Measurements from ENCODE around the gene PGM2L1.
"Not testable (repeated sequence)": the region's sequence is repeated elsewhere in the genome, so short reads cannot be mapped to it uniquely, and the experiment has no call there.

PGM2L1 gene

DNA sequence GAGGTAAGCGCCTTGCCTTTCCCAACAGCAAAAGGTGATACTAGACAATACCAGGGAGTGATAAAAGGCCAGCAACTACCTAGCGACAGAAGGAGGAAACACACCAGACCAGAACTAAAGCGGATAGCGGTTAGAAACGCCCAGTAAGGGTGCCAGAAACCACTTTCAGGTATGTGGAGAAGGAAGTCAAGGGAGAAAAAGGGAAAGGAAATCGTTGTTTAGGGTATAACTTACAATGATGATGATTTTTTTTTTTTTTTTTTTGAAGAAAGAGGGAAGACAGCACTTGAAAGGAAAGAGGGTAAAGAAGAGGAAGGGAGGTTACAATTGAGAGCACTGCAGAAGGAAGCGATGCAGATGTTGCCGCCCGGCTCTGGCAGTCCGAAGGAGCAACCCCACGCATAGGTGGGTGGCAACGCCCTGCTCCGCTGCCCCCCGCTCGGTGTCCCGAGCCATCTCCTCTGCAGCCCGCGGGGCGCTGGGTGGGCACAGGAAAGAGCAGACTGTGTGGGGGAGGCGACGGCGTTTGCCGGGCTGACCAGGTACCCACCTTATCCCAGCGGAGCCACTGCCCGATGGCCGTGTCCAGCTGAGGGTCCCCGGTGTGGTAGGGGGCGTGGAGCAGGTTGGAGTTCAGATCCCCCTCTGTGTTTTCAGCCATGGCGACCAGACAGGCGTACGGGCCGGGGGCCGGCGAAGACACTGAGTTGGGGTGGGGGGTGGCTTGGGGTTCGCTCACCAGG lies 561 bp downstream of the PGM2L1 start:
- DNase-seq = peak; percentile 7 to 58

DNA sequence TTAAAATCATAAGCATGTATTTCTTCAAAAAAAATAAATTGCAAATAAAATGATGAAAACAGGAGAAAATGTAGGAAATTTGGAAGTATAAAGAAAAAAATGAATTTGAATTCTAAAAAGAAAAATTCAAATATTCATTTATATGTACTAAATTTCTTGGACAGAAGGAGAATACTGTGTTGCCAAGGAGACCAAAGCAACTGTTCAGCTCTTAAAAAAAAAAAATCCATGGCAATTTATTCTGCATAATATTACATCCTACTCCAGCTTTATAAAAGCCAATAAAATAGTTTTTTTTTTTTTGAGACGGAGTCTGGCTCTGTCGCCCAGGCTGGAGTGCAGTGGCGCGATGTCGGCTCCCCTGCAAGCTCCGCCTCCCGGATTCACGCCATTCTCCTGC lies 6.0 kb downstream of the PGM2L1 start:
- DNase-seq = no peak

DNA sequence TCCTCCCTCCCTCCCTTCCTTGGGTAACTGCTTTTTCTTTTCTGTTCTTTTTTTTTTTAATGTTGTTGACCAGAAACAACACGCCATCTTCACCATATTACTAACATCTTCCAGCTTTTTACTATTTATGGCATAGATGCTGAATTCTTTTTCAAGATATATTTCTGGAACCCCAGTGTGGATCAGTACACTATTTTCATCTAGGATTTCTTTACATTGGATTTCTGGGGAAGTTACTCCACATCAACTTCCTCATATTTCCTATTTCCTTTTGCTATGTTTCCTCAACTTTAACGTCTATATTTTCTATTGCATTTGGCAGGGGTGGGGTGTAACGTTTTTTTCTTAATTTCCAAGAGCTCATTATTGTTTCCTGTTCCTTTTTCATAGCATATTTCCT lies 7.0 kb downstream of the PGM2L1 start:
- DNase-seq = no peak

DNA sequence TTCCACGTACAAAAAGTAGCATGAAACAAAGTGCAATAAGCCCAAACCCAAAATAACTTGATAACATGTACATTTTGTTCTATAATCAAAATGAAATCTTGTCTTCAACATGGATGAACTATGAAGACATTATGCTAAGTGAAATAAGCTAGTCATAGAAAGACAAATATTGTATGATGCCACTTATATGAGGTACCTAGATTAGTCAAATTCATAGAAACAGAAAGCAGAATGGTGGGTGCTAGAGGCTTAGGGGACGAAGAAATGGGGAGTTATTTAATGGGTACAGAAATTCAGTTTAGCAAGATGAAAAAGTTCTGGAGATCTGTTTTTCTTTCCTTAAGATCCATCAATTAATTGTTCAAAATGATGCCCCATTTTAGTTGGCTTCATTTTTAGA lies 7.5 kb downstream of the PGM2L1 start:
- no peak for DNase-seq

DNA sequence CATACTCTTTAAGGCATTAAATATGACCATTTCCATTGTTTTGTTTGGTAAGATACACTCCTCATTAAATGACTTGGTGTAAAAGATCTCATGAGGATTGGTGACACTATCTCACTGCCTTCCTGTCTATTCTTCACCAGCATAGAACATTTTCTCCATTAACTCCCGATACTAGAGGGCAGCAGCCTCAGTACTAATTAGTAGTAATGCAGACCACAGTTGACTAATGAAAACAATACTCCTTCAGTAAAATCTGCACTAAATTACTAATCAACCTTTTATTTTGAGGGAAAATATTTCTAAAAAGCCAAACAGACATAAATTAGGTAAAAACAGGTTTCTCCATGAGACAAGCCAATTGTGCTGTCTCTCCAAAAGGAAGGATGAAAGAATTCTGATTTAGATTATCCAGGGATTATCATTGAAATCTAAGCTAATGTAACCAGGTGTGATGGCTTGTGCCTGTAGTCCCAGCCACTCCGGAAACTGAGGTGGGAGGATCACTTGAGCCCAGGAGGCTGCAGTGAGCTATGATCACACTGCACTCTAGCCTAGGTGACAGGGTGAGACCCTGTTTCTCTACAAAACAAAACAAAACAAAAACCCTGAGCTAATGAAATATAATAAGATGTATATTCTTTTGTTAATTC lies 9.4 kb downstream of the PGM2L1 start:
- peak; percentile 13 to 74 for DNase-seq

DNA sequence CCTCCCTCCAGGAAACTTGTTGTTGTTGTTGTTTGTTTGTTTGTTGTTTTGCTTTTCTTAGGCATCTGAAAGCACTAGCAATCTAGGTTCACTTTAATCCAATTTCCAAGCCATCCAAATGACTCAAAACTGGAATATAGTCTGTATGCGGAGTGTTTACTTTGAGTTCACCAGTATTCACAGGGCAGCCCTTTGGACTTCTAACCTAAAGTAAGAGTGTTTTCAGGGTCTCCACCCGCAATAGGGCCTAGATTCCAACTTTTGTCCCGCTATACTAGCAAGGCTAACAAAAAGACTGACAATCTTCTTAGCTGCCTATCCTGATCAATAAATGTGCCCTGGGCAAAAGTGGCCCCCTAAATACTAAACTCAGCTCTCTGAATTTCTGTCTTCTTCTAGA lies 13.6 kb downstream of the PGM2L1 start:
- DNase-seq = no peak

DNA sequence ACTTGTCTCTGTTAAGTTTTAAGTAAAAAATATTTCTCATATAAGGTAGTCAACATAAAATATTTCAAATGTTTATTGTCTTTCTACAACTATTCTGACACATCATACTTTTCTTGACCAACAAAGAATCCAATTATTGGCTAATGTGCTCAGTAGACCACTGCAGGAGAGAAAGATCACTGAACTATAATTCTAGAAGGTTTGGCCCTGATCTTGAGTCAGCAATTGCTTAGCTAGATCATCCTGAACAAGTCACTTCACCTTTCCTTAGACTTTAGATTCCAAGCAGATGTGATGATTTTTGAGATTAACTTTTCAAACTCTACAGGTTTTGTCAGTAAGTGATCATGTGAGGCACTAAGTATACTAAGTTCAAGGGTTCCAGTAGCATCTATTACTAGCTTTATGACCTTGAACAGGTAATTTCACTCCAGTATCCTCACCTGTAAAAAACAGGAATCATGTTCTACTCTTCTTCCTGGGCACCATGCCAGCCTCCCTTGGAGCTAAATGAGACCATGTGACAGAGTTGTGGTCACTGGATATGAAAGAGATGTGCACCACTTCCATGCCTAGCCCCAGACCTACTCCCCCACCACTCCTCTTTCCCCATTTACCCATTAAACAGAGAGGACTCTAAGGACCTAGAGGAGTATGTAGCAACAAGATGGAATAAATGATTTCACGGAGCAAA lies 17.3 kb downstream of the PGM2L1 start:
- peak; percentile 73 to 91 for DNase-seq

DNA sequence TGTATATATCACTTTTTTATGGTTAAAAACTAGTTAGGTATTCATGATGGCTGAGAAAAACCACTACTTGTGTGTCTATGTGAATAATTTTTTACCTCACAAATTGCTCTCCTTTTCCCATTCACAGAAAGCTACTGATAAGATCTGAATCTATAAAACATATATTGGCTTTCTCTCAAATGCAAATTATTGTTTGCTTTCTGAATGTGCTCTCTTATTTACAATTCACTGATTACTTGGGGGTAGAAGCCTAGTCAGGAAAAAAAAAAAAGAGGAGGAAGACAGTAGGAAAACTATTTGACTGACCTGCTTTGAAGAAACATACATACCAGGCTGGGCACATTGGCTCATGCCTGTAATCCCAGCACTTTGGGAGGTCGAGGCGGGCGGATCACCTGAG lies 20.5 kb downstream of the PGM2L1 start:
- peak in 1 of 2 experiments; percentile 17 for DNase-seq

DNA sequence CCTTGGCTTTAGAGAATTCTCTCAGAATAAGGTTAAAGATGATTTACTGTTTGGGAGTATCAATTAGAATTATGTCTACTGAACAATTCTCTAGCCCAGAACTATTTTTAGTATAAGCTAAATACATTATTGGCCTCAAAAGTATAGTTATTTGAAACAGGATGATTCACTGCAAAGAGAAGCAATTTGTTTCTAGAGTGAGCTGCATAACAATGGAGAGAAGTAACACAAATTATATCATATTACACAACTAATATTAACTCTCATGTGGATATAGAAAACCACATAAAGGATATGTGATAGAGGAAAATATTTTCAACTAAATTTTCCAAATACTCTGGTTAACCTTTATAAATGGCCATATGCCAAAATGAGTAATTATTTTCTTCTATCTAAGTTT lies 24.9 kb downstream of the PGM2L1 start:
- DNase-seq = no peak

DNA sequence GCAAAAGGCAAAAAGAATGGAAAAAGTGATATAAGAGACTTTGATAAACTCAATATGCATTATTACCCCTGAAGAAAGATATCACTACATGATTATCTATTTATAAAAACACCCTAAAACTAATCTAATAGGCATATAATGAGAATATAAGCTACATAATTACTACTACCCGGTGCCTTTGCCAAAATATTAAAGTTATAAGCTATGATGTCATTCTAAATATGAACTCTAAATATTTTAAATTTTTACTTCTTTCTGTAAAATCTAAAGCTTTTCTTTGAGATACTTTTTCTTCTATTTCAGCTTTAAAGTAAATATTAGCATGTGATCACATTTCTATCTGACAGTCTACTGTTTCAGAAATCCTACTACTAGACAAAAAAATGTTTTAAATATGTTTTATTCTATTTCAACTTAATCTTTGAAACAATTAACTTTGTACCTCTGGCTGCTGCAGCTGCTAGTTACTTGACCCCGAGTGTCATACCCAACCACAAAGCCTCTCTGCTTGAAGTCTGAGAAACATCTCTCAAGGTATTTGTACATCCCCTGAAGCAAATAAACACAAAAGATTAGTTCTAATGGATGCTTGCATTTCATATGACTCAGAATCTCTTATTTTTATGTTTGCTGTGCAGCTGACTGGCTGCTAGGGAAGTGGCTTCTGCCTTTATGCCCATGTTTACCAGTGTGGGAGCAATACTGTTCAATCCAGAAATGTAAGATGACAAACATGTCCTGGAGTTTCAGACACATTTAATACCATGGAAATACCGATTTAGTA lies 26.8 kb downstream of the PGM2L1 start:
- peak; percentile 14 to 72 for DNase-seq

DNA sequence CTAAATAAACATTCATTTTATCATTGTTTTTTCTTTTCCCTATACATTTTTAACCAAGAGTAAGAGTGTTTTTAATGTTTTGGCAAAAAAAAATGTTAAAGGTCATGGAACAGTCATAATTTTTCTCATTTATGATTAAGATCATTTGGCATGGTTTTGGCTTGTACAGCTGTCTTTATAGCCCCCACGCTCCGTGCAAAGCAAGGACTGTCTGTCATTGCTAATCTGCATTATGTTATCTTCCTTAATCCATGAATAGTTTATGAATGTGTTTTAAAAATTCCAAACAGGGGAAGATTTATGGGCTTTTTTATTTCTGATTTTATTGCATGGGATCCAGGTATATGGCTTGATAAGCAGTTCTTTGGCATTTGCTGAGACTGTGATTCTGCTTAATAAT lies 28.1 kb downstream of the PGM2L1 start:
- no peak for DNase-seq

DNA sequence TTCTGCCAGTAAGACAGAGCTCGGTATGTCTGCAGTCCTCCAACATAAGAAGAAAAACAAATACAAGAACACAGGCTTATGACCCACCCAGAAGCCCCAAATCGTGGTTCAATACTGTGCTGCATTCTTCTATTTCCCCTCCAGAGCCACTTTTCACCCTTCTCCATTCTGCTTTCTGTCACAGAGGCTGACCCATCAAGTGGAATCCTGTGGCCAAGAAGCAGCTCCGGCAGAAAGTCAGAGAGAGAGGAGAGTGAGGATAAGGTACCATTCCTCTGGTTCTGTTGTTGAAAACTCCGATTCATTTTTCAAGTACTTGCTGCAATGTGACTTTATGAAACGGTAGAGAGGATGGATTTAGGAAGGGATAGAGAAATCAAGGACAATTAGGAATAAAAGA lies 30.4 kb downstream of the PGM2L1 start:
- no peak for DNase-seq

DNA sequence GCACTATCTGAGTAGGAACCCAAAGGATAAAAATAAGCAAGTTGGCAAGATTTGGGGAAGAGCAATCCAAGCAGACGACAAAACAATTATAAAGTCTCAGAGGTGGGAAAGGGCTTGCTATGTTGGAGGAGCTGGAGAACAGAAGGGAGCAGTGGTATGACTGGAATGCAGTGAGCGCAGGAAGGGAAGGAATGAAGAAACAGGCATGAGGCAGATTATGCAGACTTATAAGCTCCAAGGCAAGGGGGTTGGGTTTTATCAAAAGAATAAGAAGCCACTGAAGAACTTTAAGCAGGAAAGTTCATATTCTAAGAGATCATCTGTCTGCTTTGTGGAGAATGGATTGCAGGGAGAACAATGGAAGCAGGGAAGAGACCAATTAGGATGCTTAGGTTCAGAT lies 31.7 kb downstream of the PGM2L1 start:
- no peak for DNase-seq

DNA sequence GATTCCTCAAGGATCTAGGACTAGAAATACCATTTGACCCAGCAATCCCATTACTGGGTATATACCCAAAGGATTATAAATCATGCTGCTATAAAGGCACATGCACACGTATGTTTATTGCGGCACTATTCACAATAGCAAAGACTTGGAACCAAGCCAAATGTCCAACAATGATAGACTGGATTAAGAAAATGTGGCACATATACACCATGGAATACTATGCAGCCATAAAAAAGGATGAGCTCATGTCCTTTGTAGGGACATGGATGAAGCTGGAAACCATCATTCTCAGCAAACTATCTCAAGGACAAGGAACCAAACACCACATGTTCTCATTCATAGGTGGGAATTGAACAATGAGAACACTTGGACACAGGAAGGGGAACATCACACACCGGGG lies 32.4 kb downstream of the PGM2L1 start:
- not testable (repeated sequence) for DNase-seq

DNA sequence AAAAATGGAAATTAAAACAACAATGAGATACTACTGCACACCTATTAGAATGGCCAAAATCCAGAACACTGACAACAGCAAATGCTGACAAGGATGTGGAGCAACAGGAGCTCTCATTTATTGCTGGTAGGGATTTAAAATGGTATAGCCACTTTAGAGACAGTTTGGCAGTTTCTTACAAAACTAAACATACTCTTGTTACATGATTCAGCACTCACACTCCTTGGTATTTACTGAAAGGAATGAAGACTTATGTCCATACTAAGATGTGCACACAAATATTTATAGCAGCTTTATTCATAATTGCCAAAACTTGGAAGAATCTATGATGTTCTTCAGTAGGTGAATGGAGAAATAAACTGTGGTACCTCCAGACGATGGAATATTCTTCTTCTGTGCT lies 40.8 kb downstream of the PGM2L1 start:
- DNase-seq = no peak

DNA sequence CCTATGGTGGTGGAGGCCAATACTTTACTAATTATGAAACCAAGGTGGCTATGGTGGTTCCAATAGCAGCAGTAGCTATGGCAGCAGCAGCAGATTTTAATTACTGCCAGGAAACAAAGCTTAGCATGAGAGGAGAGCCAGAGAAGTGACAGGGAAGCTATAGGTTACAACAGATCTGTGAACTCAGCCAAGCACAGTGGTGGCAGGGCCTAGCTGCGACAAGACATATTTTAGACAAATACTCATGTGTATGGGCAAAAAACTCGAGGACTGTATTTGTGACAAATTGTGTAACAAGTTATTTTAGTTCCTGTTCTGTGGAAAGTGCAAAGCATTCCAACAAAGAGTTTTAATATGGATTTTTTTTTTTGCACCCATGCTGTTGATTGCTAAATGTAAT lies 42.6 kb downstream of the PGM2L1 start:
- no peak for DNase-seq

DNA sequence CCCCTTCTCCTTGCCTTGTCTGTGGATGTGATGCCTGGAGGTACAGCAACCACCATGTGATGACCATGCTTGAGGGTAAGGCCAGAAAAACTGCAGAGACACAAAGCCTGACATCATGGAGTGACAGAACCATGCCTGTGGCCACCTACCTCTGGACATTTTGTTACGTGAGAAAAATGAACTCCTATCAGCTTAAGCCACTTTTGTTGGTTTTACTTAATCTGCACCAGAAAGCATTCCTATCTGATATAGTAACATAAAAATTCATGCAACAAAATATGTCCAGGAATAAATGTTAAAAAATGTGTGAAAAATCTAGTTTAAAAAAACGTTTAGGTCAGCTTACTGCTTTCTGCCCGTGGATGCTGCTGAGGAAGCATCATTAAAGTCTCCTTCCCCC lies 44.2 kb downstream of the PGM2L1 start:
- DNase-seq = no peak

DNA sequence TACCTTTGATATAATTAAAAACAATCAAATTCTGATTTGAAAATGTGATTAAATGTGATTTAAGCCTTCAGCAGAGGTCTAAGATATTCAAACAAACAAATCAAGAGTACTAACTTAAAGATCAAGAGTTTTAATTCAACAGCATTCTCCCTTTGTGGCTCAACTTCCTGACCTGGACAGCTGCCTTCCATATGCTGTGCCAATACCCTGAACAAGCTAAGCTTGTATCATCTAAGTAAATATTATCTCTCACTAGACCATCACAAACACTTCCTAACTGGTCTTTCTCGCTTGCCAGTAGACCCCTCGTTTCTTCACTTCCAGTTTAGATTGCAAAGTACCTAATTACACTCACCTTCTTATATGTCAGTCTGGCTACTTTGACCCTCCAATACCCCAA lies 50.9 kb downstream of the PGM2L1 start:
- DNase-seq = no peak

DNA sequence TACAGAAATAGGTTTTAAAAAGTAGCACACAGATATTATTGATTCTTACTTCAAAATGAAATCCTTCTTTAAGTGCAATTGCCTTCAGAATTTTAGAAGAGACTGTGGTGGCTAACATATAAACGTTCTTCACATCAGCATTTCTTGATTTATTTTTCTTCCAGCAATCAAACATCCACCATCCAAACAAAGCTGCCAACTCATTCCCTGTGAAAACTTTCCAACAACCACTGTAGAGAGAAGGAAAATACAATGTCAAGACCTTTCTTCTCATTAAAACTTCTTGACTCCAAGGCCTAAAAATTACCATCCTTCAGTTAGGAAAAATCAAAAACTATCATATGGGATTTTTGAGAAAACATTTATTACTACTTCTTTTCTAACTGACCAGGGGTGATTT lies 52.8 kb downstream of the PGM2L1 start:
- DNase-seq = no peak

DNA sequence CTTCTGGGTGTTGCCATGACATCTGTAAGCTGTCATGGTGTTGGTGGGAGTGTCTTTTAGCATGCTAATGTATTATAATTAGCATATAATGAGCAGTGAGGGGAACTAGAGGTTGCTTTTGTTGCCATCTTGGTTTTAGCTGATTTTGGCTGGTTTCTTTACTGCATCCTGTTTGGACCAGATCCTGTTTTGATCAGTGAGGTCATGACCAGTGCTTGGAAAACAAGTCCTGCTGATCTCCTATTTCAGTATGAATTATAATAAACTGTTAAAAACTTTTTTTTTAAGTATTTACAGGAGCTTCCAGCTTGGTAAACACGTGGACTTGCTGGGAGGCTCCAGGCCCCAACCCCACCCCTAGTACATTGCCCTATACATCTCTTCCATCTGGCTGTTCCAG lies 56.3 kb downstream of the PGM2L1 start:
- no peak for DNase-seq

DNA sequence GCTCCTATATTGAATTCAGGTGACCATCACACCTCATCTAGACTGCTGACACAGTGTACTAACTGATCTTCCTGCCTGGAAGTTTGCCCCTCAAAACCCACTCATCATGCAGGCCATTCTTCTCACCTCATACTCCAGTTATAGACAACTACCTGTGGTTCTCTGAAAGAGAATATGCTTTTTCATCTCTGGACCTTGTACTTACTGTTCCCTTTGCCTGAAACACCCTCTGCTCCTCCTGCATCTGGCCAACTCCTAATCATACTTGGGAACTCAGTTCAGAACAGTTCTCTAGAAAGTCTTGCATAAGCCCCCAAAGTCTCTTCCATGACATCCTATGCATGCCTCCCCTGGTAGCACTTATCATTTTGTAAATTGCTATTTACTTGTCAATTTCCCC lies 58.6 kb downstream of the PGM2L1 start:
- DNase-seq = no peak

DNA sequence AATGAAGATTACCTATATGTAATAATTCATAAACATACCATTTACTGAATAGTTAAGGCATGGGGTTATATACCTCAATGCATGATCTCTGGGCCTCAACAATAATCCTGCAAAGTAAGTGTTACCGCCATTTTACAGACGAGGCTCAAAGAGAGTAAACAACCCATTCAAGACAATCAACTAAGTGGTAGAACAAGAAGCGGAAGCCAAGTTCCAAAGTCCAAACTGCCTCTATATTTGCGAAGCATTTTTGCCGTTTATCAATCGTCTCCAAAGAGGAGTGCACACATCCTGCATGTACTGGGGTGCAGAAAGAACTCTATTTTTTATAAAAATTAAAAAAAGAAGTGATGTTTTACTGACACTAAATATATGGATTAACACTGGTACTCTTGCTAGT lies 59.3 kb downstream of the PGM2L1 start:
- DNase-seq = no peak

DNA sequence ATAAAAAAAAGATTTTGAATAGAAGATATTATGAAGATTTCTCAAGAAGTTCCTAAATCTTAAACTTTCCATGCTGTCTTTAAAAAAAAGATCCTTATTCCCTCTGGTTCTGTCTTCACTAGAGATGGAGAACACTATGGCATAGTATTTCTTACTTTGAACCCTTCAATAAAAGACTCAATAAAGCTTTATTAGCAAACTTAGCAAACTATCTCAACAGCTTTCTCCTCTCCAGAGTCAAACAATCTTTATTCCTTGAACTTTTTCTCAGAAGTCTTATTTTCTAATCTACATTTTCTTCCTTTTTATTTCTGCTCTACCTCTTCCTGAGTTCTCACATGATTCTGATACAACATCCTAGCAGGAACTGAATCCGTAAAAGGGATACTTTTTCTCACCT lies 65.0 kb downstream of the PGM2L1 start:
- DNase-seq = no peak

DNA sequence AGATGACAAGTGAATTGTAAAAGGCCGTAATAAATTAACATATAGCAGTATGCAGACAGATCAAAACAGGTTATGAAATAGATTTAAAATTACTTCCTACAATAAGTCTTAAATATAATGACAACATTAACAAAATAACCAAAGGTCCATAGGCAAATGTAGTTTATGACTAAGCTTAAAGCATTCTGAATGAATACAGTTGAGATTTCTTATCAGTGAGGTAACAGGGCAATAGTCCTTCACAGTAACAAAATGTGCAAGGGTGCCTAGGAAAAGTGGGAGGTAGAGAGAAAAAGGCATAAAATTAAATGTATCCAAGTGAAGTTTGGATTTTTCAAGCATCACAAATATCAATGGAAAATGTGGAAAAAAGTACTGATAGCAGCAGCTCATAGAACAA lies 65.9 kb downstream of the PGM2L1 start:
- DNase-seq = no peak
